ENCODE results near the gene OR5F1. TPM values are rescaled to one million over a fixed set of nuclear protein-coding genes. Genes with fewer than 3 reads are reported as not detected.

The OR5F1 gene
- total RNA-seq, 2 donors from 2014 or later: not detected

DNA sequence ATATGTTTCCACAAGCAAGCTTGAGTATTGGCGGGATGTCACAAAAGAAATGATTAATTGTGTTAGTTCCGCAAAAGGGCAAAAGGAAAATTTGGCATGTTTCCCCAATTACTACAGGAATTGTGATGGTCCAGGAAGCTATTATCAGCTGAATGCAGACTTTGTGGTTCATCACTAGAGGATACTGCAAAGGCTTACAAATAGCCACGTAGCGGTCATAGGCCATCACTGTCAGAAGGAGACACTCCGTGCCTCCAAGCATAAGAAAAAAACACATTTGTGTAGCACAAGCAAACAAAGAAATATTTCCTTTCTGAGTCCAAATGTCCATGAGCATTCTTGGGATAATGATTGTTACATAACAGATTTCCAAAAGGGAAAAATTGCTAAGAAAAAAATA is 26.5 kb downstream of the OR5F1 start:
- no peak overlapping the region for H3K4me3 ChIP-seq

DNA sequence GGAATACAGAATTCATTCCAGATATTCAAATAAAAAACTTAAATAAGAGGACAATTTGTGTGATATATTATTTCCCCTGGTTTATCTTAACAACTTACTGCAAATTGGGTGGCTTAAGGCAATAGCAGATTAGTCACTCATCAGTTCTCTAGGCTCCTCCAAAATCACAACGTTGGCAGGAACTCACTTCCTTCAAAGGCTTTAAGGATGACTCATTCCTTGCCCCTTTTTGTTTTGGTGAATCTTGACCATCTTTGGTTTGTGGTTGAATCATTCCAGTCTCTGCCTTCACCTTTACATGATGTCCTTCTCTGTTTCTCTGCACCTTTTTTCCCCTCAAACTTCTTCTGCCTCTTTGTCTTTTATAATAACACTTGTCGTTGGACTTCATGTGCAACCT is 28.0 kb downstream of the OR5F1 start:
- Histone ChIP-seq H3K27me3 (no peaks in the 10 kb centered on the region), H3K4me1 (no peaks in the 10 kb centered on the region), H3K36me3 (no peaks in the 10 kb centered on the region), H3K4me3 (no peak overlapping the region), H3K9me3 (no peaks in the 10 kb centered on the region), H3K27ac (no peak overlapping the region)
- DNase-seq (ENCODE audit: low spot score): no peak
- TF ChIP-seq, protein P1, sequence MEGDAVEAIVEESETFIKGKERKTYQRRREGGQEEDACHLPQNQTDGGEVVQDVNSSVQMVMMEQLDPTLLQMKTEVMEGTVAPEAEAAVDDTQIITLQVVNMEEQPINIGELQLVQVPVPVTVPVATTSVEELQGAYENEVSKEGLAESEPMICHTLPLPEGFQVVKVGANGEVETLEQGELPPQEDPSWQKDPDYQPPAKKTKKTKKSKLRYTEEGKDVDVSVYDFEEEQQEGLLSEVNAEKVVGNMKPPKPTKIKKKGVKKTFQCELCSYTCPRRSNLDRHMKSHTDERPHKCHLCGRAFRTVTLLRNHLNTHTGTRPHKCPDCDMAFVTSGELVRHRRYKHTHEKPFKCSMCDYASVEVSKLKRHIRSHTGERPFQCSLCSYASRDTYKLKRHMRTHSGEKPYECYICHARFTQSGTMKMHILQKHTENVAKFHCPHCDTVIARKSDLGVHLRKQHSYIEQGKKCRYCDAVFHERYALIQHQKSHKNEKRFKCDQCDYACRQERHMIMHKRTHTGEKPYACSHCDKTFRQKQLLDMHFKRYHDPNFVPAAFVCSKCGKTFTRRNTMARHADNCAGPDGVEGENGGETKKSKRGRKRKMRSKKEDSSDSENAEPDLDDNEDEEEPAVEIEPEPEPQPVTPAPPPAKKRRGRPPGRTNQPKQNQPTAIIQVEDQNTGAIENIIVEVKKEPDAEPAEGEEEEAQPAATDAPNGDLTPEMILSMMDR (IDR thresholded peaks at IDR 0.05): no peak

More for the DNA sequence above, 26.5 kb downstream of the OR5F1 start:
- TF ChIP-seq, protein P1 (IDR thresholded peaks at IDR 0.05): no peak
- no peaks in the 10 kb centered on the region for H3K27me3 ChIP-seq
- no peaks in the 10 kb centered on the region for H3K36me3 ChIP-seq
- H3K9me3 ChIP-seq: no peaks in the 10 kb centered on the region
- DNase-seq (ENCODE audit: low spot score): no peak
- H3K4me1 ChIP-seq: no peaks in the 10 kb centered on the region
- no peak overlapping the region for H3K27ac ChIP-seq

DNA sequence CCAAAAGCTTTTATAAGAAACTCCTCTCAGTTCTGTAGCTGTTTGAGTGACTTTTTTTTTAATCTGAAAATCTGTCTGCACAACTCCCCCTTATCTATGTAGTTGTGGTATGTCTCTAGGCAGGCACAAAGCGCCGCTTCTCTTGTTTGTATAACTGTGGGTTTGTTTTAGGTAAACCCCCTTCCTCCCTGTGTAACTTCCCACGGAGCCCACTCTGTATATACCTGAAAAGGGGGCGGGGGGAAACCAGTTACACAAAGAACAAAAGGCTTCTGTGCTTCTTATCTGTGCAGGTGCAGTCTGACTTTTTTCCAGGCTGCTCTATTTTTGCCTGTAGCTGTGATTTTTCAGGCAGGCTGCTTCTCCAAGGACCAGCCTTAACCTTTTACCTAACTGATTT is 37.9 kb downstream of the OR5F1 start:
- H3K9me3 ChIP-seq: no peaks in the 10 kb centered on the region
- no peak for DNase-seq (ENCODE audit: low spot score)
- TF ChIP-seq, protein P1 (IDR thresholded peaks at IDR 0.05): no peak
- no peaks in the 10 kb centered on the region for H3K36me3 ChIP-seq
- H3K4me1 ChIP-seq: no peaks in the 10 kb centered on the region
- H3K27me3 ChIP-seq: no peaks in the 10 kb centered on the region
- H3K4me3 ChIP-seq: no peak overlapping the region
- no peak overlapping the region for H3K27ac ChIP-seq

DNA sequence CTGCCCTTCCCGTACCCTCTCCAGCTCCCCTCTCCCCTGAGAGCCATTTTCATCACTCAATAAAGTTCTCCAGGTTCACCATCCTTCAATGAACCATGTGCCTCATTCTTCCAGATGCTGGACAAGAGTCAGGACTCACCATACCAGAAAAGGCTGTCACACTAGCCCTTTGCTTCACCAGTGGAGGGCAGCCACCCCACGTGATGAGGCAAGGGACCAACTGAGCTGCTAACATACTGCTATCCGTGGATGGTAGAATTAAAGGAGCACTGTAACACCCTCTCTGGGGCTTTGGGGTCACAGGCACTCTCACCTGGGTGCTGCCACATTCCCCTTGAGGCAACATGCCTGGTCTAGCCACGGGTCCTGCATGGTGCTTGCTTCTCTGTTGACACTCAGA is 45.1 kb downstream of the OR5F1 start:
- no peaks in the 10 kb centered on the region for H3K27me3 ChIP-seq
- TF ChIP-seq, protein P1 (IDR thresholded peaks at IDR 0.05): no peak
- no peaks in the 10 kb centered on the region for H3K9me3 ChIP-seq
- H3K36me3 ChIP-seq: no peaks in the 10 kb centered on the region
- no peak overlapping the region for H3K27ac ChIP-seq
- H3K4me3 ChIP-seq: no peak overlapping the region
- DNase-seq (ENCODE audit: low spot score): no peak
- H3K4me1 ChIP-seq: no peaks in the 10 kb centered on the region

Other genes starting within 250 kb of the OR5F1 start
- not detected for gene OR5D13, start 221.2 kb downstream of the OR5F1 start, total RNA-seq
- gene OR5D14, start 199.1 kb downstream of the OR5F1 start, total RNA-seq: not detected
- gene OR5L1, start 183.3 kb downstream of the OR5F1 start, total RNA-seq: not detected
- gene OR5D18, start 175.0 kb downstream of the OR5F1 start, total RNA-seq: not detected
- gene OR5L2, start 167.4 kb downstream of the OR5F1 start, total RNA-seq: not detected
- not detected for gene OR5D16, start 155.9 kb downstream of the OR5F1 start, total RNA-seq
- gene TRIM51, start 111.3 kb downstream of the OR5F1 start, total RNA-seq: not detected
- gene OR5W2, start 80.0 kb downstream of the OR5F1 start, total RNA-seq: not detected
- gene OR5I1, start 58.2 kb downstream of the OR5F1 start, total RNA-seq: not detected
- not detected for gene OR10AG1, start 24.7 kb downstream of the OR5F1 start, total RNA-seq
- gene OR5AS1, start 33.0 kb upstream of the OR5F1 start, total RNA-seq: not detected
- not detected for gene OR8I2, start 98.7 kb upstream of the OR5F1 start, total RNA-seq
- not detected for gene OR8H2, start 109.1 kb upstream of the OR5F1 start, total RNA-seq
- gene OR8H3, start 127.7 kb upstream of the OR5F1 start, total RNA-seq: not detected
- gene OR8J3, start 145.6 kb upstream of the OR5F1 start, total RNA-seq: not detected
- not detected for gene OR8K5, start 165.7 kb upstream of the OR5F1 start, total RNA-seq
- gene OR5J2, start 182.0 kb upstream of the OR5F1 start, total RNA-seq: not detected
- not detected for gene OR5T2, start 239.6 kb upstream of the OR5F1 start, total RNA-seq

Measured in right atrium auricular region (tissue), 2 donors.